Activated CD4-positive, alpha-beta T cell treated with anti-CD3 and anti-CD28 coated beads for 1 hour (primary cell): ENCODE results near the gene A1BG.
"Not testable (repeated sequence)": the region's sequence is repeated elsewhere in the genome, so short reads cannot be mapped to it uniquely, and the experiment has no call there.

ENCODE experiments used
- DNase-seq: peaks from one replicate; pipeline ENCODE4 v3.0.0-alpha.2; 2020

A1BG gene

GRCh38 chr19:58334691-58335249, 18.5 kb downstream of the A1BG start:
- DNase-seq, result no peak

DNA sequence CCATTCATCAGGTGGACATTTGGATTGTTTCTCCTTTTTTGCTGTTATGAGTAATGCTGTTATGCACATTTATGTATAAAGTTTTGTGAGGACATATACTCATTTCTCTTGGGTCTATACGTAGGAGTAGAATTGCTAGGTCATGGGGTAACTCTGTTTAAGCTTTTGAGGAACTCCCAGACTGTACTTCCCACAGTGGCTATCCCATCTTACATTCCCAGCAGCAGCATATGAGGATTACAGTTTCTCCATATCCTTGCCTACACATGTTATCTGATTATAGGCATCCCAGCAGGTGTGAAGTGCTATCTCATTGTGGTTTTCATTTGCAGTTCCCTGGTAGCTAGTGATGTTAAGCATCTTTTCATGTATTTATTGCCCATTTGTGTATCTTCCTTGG, 20.6 kb downstream of the A1BG start:
- DNase-seq, result no peak

DNA sequence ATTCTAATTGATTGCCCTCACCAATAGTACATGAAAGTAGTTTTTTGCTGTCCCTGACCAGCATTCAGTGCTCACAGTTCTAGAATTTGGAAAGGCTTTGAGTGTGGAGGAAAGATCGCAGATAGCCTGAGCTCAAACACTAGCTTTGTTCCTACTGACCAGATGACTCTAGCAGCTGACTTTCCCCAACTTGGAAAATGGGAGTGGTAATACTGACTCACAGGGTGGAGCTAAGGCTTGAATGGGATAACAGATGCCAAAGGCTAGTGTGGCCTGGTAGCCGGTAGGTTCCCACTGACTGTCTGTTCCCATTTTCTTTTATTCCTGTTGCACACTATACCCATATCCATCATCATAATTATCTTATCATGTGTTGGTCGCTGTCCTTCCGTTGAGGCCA, 22.8 kb downstream of the A1BG start:
- DNase-seq, result no peak

GRCh38 chr19:58328999-58329398, 24.3 kb downstream of the A1BG start:
- no peak for DNase-seq

DNA sequence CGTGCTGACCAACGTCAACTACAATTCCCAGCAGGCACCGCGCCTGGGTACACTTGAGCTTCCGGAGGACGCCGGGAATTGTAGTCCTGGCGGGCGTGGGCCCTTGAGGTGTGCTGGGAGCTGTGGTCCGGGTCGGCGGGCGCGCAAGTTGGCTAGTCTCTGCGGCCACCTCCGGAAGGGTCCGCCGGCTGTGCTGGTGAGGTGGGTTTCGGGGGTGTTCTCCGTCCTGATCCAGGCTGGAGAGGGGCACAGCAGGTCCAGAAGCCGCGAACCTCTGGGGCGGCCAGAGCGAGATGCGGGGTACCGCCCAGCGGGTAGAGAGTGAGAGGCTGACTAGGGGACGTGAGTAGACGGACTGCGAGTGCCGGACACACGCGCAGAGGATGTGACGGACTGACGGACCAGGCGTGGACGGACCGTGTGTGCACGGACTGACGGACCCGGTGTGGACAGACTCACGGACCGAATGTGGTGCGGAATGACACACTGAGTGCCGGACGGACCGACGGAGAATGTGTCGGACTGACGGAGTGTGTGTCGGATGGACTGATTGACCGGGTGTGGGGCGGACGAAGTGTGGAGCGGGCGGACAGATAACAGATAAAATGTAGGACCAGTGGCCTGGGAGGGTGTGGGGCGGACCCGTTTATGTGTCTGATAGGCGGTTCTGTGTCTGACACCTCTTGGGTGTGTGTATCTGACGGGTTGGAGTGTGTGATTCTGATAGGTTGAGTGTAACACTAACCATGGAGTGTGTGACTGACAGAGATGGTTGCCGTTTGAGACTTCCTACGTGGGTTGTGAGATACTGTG, 26.2 kb downstream of the A1BG start, which contains the start of gene ZSCAN22:
Gene ZSCAN22 (plus strand): TSS at position 81 of the 813 bp plus-strand sequence. CDS start 7,809 bp downstream, outside the sequence.
- peak; percentile 81 for DNase-seq

DNA sequence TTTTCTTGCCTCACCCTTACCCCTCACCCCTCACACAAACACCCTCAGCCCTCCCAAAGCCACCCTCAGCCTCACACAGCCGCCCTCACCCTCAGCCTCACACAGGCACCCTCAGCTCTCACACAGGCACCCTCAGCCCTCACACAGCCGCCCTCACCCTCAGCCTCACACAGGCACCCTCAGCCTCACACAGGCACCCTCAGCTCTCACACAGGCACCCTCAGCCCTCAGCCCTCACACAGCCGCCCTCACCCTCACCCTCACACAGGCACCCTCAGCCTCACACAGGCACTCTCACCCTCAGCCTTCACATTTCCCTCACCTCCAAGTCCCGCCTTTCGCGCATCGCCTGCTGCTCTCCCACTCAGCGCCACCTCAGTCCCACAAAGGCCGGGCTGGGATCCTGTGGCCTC, 26.8 kb downstream of the A1BG start:
- DNase-seq, result no peak

DNA sequence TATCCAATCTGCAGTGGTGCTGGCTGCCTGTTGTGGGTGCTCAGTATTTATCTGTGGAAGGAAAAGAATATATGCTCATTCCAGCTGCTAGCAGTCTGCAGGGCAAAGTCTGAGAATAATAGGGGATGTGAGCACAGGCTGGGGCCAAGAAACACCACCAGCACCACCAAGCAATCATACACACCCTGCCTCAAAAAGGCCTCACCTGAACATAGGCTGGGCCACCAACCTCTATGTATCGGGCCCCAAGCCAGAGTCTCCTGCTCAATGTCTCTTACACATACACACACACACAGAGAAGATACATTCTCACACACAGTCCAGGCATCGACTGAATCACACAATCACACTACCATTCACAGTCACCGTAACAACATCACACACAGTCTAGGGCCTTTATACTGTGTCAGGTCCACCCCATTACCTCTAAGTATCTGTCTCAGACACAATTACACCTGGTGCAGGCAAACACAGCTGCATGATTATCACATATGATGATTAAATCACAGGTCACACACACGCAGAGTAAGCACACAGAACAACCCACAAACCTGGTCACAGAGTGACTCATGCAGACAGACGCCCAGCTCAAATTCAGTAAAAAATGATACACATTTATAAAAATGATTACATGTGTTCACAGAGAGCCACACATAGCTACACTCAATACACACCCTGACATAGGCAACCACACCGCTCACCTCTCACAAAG, 27.8 kb downstream of the A1BG start:
- no peak for DNase-seq

- no peak for DNase-seq
Measured at GRCh38 chr19:58319241-58319640, 34.1 kb downstream of the A1BG start.

DNA sequence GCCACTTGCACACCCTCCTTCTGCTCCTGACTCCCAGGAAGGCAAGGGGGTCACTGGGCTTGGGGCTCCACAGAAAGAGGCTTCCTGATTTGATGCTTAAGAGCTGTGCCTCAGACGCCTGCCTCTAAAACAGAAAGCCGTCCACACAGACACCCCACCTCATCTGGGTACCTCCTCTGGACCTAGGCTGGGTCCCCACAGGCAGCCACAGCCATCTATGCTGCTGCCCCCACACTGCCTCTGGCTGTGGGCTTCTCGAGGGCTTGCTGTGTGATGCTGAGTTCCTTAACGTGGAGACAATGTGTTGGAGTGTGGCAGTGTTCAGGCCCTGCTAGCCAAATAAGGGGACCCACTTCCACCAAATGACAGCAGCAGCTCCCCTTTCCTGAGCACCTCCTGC, 35.0 kb downstream of the A1BG start:
- no peak for DNase-seq

- no peak for DNase-seq
Measured at GRCh38 chr19:58317476-58318072, 35.7 kb downstream of the A1BG start.

DNA sequence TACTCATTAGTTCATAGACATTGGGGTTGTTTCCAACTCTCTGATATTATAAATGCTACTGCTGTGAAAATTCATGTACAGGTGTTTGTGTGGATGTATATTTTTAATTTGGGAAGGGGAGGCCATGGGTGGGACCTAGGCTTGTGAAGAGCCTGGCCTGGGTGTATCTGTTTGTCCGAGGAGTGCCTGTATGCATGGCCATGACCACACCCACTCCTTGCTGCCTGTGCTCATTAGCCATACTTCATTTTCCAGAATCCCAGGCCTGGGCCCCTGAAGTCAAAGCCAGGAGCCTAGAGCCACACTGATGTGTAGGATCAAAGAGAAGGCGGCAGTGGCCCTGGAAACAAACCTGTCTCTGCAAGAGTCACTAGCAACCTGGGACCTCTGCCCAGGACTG, 37.7 kb downstream of the A1BG start:
- no peak for DNase-seq

DNA sequence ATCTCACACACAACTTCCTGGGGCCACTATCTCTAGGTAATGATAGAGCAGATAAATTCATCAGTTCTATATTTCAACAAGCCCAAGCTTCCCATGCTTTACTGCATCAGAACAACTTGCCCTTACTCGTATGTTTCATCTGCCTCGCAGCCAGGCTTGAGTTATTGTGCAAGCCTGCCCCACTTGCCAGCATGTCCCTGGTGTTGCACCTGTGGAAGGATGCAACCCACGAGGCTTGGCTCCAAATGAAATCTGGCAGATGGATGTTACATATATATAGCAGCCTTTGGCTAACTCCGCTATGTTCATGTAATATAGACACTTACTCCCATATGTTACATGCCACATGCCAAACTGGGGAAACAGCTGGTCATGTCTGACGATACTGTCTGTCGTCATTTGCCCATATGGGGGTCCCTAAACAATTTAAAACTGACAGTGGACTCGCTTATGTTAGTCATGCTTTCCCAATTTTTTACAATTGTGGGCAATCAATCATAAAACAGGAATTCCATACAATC, 41.9 kb downstream of the A1BG start:
- no peak for DNase-seq

DNA sequence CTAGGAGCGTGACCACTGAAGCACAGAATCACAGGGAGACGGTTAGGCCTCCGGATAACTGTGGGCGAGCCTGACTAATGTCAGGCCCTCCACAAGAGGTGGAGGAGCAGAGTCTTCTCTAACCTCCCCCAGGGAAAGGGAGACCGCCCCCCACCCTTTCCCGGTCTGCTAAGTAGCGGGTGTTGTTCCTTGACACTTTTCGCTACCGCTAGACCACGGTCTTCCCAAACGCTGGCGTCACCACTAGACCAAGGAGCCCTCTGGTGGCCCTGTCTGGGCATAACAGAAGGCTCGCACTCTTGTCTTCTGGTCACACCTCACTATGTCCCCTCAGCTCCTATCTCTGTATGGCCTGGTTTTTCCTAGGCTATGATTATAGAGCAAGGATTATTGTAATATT, 42.6 kb downstream of the A1BG start:
- DNase-seq, result not testable (repeated sequence)

DNA sequence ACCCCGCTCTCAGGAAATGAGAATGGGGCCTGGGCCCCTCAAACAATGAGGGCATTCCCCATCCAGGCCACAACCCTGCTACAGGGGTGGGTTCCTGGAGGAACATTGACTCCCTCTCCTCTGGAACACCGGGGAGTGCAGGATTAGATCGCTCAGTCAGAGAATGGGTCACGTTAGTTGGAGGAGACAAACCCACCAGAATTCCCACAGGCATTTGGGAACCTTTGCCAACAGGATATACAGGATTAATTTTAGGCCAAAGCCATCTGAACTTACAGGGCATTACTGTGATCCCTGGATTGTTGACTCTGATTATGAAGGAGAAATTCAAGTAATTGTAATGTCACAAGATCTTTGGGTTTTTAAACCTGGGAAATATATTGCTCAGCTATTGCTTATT, 45.6 kb downstream of the A1BG start:
- no peak for DNase-seq

DNA sequence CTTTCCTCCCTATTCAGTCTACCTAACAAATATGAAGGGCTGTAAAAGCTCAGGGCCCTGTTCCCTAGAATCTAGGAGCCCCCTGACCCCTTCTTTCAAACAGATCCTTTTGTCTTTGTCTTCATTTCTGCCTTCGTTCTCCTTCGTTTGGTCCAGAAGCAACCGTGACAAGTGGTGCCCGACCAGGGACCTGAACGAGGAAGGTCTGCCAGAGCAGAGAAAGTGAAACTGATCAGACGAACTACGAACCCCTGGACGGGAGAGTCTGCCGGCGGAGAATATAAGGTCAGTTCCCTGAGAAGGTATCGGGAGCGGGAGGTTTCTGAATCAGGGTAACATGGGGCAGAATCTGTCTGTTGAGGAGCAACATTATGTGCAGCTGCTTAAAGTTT, 47.4 kb downstream of the A1BG start:
- DNase-seq, result no peak

GRCh38 chr19:58305065-58305931, 48.0 kb downstream of the A1BG start, which contains the start of gene ERVK3-1:
Gene ERVK3-1 (plus strand): TSS chr19:58305377. CDS start chr19:58312169, 6,792 bp downstream.
- peak; percentile 88 for DNase-seq

DNA sequence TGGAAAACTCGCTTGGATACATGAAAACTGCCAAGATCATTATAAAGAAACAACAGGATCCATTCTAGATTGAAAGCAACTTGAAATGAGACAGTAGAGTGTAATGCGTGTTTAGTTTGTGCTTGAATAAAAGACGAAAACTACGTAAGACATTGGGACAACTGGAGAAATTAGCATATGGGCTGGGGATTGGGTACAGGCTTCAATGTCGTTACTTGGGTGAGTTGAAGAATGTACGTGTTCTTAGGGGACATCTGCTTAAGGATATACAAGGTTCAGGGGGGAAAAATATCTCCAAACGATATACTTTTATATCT, 48.6 kb downstream of the A1BG start:
- DNase-seq, result no peak

DNA sequence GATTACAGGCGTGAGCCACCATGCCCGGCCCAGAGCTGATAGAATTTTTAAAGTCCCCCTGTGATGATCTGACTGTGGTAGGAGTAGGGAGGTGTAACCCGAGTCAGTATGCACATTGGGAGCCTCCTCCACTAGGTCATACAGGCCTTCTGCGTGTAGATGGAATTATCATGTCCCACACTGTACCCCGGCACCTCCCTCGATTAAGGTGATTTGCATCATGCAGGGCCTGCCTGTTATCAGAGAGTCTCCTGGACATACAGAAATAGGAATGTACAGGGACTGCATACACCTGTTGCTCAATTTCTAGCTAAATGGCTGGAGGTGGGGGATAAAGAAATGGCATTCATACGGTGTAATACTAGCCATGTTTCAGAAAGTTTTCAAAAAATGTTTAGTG, 49.0 kb downstream of the A1BG start:
- no peak for DNase-seq

DNA sequence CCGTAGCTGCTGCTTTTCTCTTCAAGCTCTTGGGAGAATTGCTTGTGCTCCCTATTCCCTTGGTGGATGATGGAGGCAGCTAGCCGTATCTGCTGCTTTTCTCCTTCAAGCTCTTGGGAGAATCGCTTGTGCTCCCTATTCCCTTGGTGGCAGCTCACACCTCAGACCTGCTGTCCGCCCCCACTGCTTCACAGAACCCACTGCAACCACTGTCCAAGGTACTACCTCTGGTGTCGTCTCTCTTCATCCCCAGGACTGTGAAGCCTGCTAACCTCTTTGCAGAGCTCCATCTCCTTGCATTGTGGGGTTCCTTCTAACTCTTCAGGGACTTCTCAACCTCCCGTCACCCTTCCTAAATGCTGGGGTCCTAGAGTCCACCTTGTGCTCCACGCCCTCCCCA, 52.7 kb downstream of the A1BG start:
- DNase-seq, result no peak

- no peak for DNase-seq
Measured at GRCh38 chr19:58296104-58296503, 57.2 kb downstream of the A1BG start.
